MM.1S (cell line): ENCODE data around the gene PLVAP.

Experiments
- EZH2 ChIP-seq: fragments of 300-600 bp; sonication (generic); optimal IDR thresholded peaks from 2 replicates; pipeline ENCODE3; 2017; ENCODE audit warnings: low read depth, mild to moderate bottlenecking, antibody characterized with exemption, low read length, mixed read lengths
- TF ChIP-seq, protein P1 (sequence below): fragments of 300-600 bp; sonication (generic); IDR thresholded peaks from 2 replicates; pipeline ENCODE4 v1.5.1; 2016; ENCODE audit warnings: antibody characterized with exemption, low read length, mixed read lengths

DNA sequence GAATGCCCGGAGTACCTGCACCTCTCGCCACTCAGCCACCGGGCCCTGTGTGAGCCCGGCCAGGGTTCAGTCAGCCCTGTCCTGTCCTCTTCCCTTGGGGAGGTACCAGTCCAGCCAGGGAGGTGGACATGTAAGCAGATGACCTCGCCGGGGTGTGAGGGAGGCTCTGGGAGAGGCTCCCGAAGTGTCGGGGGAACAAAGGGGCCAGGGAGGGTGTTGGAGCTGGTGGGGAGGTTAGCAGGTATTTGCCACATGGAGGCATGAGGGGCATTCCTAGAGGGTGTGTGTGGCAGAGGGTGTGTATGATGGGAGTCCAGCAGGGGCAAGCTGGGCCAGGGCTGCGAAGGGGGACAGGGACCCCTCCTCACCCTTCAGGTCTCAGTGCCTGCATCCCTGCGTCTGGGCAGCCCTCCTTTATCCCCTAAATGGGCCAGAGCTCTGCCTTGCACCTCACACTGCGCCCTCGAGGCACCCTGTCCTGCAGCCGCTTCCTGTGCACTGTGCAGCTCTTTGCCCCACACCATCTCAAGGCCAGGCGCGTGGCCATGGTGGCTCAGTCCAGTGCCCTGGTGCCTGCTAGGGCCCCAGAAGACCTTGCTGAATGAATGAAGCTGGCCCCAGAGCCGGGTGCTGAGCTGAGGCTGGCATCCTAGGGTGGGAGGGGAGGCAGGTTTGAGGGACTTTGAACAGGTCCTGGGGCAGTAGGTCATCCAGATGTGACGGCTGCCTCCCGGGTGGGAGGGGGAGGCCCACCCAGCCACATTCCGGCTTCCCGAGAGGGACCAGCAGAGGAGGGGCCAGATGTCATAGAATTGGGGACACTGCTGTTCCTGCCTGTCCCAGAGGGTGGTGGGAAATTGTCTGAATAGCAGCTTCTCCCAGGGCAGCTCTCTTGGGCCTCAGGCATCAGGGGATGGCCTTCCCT lies 64.7 kb downstream of the PLVAP start:
- TF ChIP-seq EZH2: no peak
- TF ChIP-seq, protein P1, sequence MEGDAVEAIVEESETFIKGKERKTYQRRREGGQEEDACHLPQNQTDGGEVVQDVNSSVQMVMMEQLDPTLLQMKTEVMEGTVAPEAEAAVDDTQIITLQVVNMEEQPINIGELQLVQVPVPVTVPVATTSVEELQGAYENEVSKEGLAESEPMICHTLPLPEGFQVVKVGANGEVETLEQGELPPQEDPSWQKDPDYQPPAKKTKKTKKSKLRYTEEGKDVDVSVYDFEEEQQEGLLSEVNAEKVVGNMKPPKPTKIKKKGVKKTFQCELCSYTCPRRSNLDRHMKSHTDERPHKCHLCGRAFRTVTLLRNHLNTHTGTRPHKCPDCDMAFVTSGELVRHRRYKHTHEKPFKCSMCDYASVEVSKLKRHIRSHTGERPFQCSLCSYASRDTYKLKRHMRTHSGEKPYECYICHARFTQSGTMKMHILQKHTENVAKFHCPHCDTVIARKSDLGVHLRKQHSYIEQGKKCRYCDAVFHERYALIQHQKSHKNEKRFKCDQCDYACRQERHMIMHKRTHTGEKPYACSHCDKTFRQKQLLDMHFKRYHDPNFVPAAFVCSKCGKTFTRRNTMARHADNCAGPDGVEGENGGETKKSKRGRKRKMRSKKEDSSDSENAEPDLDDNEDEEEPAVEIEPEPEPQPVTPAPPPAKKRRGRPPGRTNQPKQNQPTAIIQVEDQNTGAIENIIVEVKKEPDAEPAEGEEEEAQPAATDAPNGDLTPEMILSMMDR: no peak
